Parathyroid adenoma (tissue), 2 donors: ENCODE measurements around the gene CELF3.

Experiments used
- H2AFZ ChIP-seq: fragments of 300-600 bp; sonication (generic); one replicate; pipeline ENCODE4 v1.7.0; 2017; ENCODE audit warnings: antibody characterized with exemption, mild to moderate bottlenecking
- H3K27ac ChIP-seq: fragments of 300-600 bp; sonication (generic); one replicate; pipeline ENCODE4 v1.7.0; 2017
- H3K27me3 ChIP-seq: fragments of 300-600 bp; sonication (generic); one replicate; pipeline ENCODE4 v1.7.0; 2017; ENCODE audit warnings: low read length; ENCODE audit not compliant: control insufficient read depth, insufficient read depth
- H3K36me3 ChIP-seq: fragments of 300-600 bp; sonication (generic); one replicate; pipeline ENCODE4 v1.7.0; 2017; ENCODE audit warnings: low read length; ENCODE audit not compliant: control insufficient read depth, insufficient read depth
- H3K4me1 ChIP-seq: fragments of 300-600 bp; sonication (generic); one replicate; pipeline ENCODE4 v1.7.0; 2017; ENCODE audit warnings: control low read depth
- H3K4me2 ChIP-seq: fragments of 300-600 bp; sonication (generic); one replicate; pipeline ENCODE4 v1.7.0; 2017; ENCODE audit warnings: low read length
- H3K4me3 ChIP-seq: fragments of 300-600 bp; sonication (generic); one replicate; pipeline ENCODE4 v1.7.0; 2017; ENCODE audit warnings: low read depth, low read length
- H3K79me2 ChIP-seq: fragments of 300-600 bp; sonication (generic); one replicate; pipeline ENCODE4 v1.7.0; 2017; ENCODE audit warnings: control low read depth
- H3K9ac ChIP-seq: fragments of 300-600 bp; sonication (generic); one replicate; pipeline ENCODE4 v1.7.0; 2017; ENCODE audit warnings: mild to moderate bottlenecking
- H3K9me3 ChIP-seq: fragments of 300-600 bp; sonication (generic); one replicate; pipeline ENCODE4 v1.7.0; 2017; ENCODE audit warnings: low read length; ENCODE audit not compliant: control insufficient read depth
- TF ChIP-seq, protein P1 (sequence below): fragments of 300-600 bp; sonication (generic); IDR thresholded peaks from one replicate; pipeline ENCODE4 v1.7.0; 2017; ENCODE audit warnings: antibody characterized with exemption, mild to moderate bottlenecking
- donor health status: primary hyperparathyroidism.

Gene CELF3

DNA sequence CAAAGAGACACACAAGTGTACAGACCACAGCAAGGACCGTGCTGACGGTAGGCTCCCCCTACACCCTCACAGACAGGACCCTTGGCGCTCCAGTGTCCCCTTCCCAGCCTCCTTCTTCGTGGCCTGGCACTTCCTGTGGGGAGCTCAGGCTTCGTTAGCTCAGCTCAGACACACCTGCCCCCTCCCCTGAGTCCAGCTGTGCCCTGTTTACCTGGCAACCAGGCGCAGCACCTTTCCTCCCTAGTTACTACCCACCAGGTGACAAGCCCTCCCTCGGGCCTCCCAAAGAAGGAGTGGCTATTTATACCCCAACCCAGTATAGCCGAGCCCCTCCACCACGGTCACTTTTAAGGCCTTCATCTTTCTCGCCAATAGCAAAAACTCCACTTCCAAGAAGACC lies 4.7 kb downstream of the CELF3 start:
- no peak overlapping the region for H3K4me3 ChIP-seq
- H3K27me3 ChIP-seq = no peaks in the 10 kb centered on the region
- H3K36me3 ChIP-seq = no peaks in the 10 kb centered on the region
- no peak overlapping the region for H3K27ac ChIP-seq
- H3K9me3 ChIP-seq = no peaks in the 10 kb centered on the region
- H3K9ac ChIP-seq = no peak overlapping the region
- TF ChIP-seq, protein P1, sequence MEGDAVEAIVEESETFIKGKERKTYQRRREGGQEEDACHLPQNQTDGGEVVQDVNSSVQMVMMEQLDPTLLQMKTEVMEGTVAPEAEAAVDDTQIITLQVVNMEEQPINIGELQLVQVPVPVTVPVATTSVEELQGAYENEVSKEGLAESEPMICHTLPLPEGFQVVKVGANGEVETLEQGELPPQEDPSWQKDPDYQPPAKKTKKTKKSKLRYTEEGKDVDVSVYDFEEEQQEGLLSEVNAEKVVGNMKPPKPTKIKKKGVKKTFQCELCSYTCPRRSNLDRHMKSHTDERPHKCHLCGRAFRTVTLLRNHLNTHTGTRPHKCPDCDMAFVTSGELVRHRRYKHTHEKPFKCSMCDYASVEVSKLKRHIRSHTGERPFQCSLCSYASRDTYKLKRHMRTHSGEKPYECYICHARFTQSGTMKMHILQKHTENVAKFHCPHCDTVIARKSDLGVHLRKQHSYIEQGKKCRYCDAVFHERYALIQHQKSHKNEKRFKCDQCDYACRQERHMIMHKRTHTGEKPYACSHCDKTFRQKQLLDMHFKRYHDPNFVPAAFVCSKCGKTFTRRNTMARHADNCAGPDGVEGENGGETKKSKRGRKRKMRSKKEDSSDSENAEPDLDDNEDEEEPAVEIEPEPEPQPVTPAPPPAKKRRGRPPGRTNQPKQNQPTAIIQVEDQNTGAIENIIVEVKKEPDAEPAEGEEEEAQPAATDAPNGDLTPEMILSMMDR = no peak
- no peak overlapping the region for H2AFZ ChIP-seq
- H3K4me1 ChIP-seq = no peaks in the 10 kb centered on the region
- H3K4me2 ChIP-seq = no peak overlapping the region
- no peaks in the 10 kb centered on the region for H3K79me2 ChIP-seq

DNA sequence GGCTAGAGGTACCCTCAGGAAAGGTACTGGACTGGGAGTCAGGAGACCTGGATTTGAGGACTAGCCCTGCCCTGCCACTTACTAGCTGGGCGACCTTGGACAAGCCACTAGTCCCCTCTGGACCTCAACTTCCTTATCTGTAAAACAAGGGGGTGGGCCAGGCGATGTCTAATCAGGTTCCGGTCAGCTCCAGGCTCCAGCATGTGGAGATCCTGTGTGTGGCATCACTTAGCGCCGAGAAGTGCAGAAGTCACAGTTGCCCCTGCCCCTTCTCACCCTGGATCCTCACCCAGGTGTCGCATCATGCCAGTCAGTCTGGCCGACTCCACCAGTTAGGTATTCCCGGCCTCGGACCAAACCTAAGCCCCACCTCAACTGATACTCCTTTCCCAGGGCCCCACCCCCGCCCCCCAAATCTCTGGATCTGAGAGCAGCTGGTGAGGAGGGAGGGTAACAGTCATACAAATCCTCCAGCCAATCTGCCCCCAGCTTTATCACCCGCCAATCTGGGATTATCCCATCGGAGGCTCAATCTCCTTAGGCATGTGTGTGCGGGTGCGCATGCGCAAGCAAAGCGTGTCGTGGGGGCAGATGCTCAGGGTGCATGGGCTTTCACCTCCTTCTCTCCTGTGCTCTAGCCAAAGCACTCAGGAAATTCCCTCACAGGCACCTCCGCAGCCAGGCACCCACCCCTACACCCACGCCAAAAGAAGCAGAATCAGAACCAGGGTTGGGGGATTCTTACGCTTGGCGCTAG lies 5.4 kb downstream of the CELF3 start:
- no peak overlapping the region for H2AFZ ChIP-seq
- H3K27me3 ChIP-seq = no peaks in the 10 kb centered on the region
- no peaks in the 10 kb centered on the region for H3K9me3 ChIP-seq
- no peaks in the 10 kb centered on the region for H3K36me3 ChIP-seq
- H3K27ac ChIP-seq = no peak overlapping the region
- TF ChIP-seq, protein P1 = no peak
- H3K4me3 ChIP-seq = no peak overlapping the region
- H3K4me2 ChIP-seq = no peak overlapping the region
- no peak overlapping the region for H3K9ac ChIP-seq
- H3K79me2 ChIP-seq = no peaks in the 10 kb centered on the region
- H3K4me1 ChIP-seq = no peaks in the 10 kb centered on the region

DNA sequence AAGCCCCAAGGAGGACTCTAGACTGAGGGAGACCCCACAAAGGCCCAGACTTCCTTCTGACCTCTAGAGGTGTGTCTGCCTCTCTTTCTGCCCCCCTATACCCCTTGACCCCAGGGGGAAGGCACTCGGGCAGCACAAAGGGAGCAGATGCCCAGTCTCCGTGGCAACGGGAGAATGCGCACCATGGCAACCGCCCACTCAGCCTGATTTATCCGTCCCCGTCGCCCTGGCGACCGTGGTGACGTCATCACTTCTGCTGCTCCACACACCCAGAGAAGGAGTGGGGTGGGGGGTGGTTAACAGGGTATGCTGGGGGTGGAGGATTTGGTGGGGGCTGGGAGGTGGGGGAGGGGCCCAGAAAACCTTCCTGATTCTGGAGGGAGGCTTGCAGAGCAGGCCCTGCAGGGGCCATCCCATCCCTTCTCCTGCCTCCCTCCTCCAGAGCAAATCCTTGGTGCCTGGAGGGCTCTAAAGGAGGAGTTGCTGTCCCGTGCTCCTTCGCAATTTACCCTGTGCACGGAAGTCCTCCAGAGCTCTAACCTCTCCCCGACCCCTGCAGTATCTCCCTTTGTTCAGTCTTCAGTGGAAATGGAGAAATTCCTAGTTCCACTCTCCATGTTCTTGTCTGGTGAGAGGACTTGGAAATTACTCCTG lies 6.3 kb downstream of the CELF3 start:
- H3K36me3 ChIP-seq = no peaks in the 10 kb centered on the region
- no peak overlapping the region for H2AFZ ChIP-seq
- H3K4me3 ChIP-seq = no peak overlapping the region
- no peak overlapping the region for H3K27ac ChIP-seq
- H3K9me3 ChIP-seq = no peaks in the 10 kb centered on the region
- H3K27me3 ChIP-seq = no peaks in the 10 kb centered on the region
- H3K4me2 ChIP-seq = no peak overlapping the region
- no peaks in the 10 kb centered on the region for H3K79me2 ChIP-seq
- TF ChIP-seq, protein P1 = no peak
- no peaks in the 10 kb centered on the region for H3K4me1 ChIP-seq
- H3K9ac ChIP-seq = no peak overlapping the region

DNA sequence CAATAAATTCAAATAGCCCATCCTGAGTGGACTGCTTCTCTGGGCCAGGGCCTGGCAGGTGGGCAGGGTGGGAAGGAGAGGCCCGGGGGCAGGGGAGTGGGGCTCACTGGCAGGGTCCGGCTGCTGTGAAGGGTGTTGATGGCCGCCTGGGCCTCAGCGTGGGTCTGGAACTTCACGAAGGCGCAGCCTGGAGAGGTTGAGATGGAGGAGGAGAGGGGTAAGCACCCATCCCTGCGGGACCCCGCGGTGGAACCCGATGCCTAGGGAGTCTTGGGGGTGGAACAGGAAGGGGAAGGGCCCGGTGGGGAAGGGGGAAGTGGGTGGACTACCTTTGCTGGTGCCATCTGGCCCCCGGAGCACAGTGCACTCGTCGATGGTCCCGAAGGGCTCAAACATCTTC lies 7.7 kb downstream of the CELF3 start:
- Histone ChIP-seq H3K4me2 (no peak overlapping the region), H3K79me2 (no peaks in the 10 kb centered on the region), H2AFZ (no peak overlapping the region), H3K4me1 (no peaks in the 10 kb centered on the region), H3K4me3 (no peak overlapping the region), H3K27ac (no peak overlapping the region), H3K9ac (no peak overlapping the region), H3K9me3 (no peaks in the 10 kb centered on the region), H3K36me3 (no peaks in the 10 kb centered on the region), H3K27me3 (no peaks in the 10 kb centered on the region)
- TF ChIP-seq, protein P1 = no peak
